ENCODE results near the gene ENKUR.

ENKUR gene

GRCh38 chr10:25024528-25024927, 8.6 kb upstream of the ENKUR start:
- Histone ChIP-seq H3K27ac (no peak overlapping the region), H3K27me3 (replicated peaks) (no peaks in the 10 kb centered on the region), H3K36me3 (replicated peaks) (no peaks in the 10 kb centered on the region), H3K4me3 (ENCODE audit: low read depth, low read length) (no peak overlapping the region)
- no peak for DNase-seq
- no peak for TF ChIP-seq CTCF (IDR thresholded peaks at IDR 0.05; ENCODE audit: low read depth, low read length, missing control alignments)
- in situ Hi-C loops (cut with HindIII; ENCODE audit: low pct_ligation_motif_present, low sequenced_read_pairs), result no loop called here

GRCh38 chr10:25023278-25023677, 7.3 kb upstream of the ENKUR start:
- no peaks in the 10 kb centered on the region for H3K27me3 ChIP-seq (replicated peaks)
- no peak overlapping the region for H3K4me3 ChIP-seq (ENCODE audit: low read depth, low read length)
- DNase-seq, result peak; percentile 73
- no peak overlapping the region for H3K27ac ChIP-seq
- in situ Hi-C loops (cut with HindIII; ENCODE audit: low pct_ligation_motif_present, low sequenced_read_pairs), result no loop called here
- no peak for TF ChIP-seq CTCF (IDR thresholded peaks at IDR 0.05; ENCODE audit: low read depth, low read length, missing control alignments)
- no peaks in the 10 kb centered on the region for H3K36me3 ChIP-seq (replicated peaks)

GRCh38 chr10:25018703-25019102, 2.7 kb upstream of the ENKUR start:
- Histone ChIP-seq H3K27ac (no peak overlapping the region), H3K27me3 (replicated peaks) (no peaks in the 10 kb centered on the region), H3K4me3 (ENCODE audit: low read depth, low read length) (no peak overlapping the region), H3K36me3 (replicated peaks) (no peaks in the 10 kb centered on the region)
- in situ Hi-C loops (cut with HindIII; ENCODE audit: low pct_ligation_motif_present, low sequenced_read_pairs), result no loop called here
- no peak for TF ChIP-seq CTCF (IDR thresholded peaks at IDR 0.05; ENCODE audit: low read depth, low read length, missing control alignments)
- DNase-seq, result no peak

- H3K36me3 ChIP-seq (replicated peaks), result no peaks in the 10 kb centered on the region
- no peak overlapping the region for H3K4me3 ChIP-seq (ENCODE audit: low read depth, low read length)
- no peak for DNase-seq
- no peak for TF ChIP-seq CTCF (IDR thresholded peaks at IDR 0.05; ENCODE audit: low read depth, low read length, missing control alignments)
- no peak overlapping the region for H3K27ac ChIP-seq
- in situ Hi-C loops (cut with HindIII; ENCODE audit: low pct_ligation_motif_present, low sequenced_read_pairs), result no loop called here
- no peaks in the 10 kb centered on the region for H3K27me3 ChIP-seq (replicated peaks)
Measured at GRCh38 chr10:25017661-25018060, 1.7 kb upstream of the ENKUR start.

- Histone ChIP-seq H3K27me3 (replicated peaks) (no peaks in the 10 kb centered on the region), H3K36me3 (replicated peaks) (no peaks in the 10 kb centered on the region), H3K4me3 (ENCODE audit: low read depth, low read length) (peak overlapping the region; percentile 72), H3K27ac (peak overlapping the region; percentile 88)
- TF ChIP-seq CTCF (IDR thresholded peaks at IDR 0.05; ENCODE audit: low read depth, low read length, missing control alignments), result no peak
- in situ Hi-C loops (cut with HindIII; ENCODE audit: low pct_ligation_motif_present, low sequenced_read_pairs), result no loop called here
- peak; percentile 6 for DNase-seq
Measured at GRCh38 chr10:25017154-25017590, 1.2 kb upstream of the ENKUR start.

GRCh38 chr10:25016376-25017153, 607 bp upstream of the ENKUR start, which contains the start of gene THNSL1:
TSS of gene THNSL1 (plus strand) at chr10:25016612. CDS start at chr10:25023224, 6,612 bp downstream.
- Histone ChIP-seq H3K36me3 (replicated peaks) (no peaks in the 10 kb centered on the region), H3K27ac (peak within 1 kb of the TSS; percentile 88), H3K4me3 (ENCODE audit: low read depth, low read length) (peak within 1 kb of the TSS; percentile 72), H3K27me3 (replicated peaks) (no peaks in the 10 kb centered on the region)
- peak; percentile 99 for DNase-seq
- in situ Hi-C loops (cut with HindIII; ENCODE audit: low pct_ligation_motif_present, low sequenced_read_pairs), result no loop called here
- no peak for TF ChIP-seq CTCF (IDR thresholded peaks at IDR 0.05; ENCODE audit: low read depth, low read length, missing control alignments)
